Kidney (tissue), 14 donors: ENCODE measurements around the gene TLCD3A. TPM values are rescaled to one million over a fixed set of nuclear protein-coding genes. Genes with fewer than 3 reads are reported as not detected.
"Not testable (repeated sequence)": the region's sequence is repeated elsewhere in the genome, so short reads cannot be mapped to it uniquely, and the experiment has no call there.

Source experiments
- DNase-seq, 5 donors: peaks; one replicate each; pipeline ENCODE4 v3.0.0-alpha.2; 2013 to 2020
- FAIRE-seq: peaks from 2 replicates; lab custom pipeline; 2012; peaks lifted over from hg19 to GRCh38; lab: Jason Lieb, UNC
- H3K27ac ChIP-seq, 2 donors: one replicate each; pipeline ENCODE4 v1.7.0; 2013; ENCODE audit warnings: low read depth in 2 of 2, low read length in 2 of 2, inconsistent platforms in 1 of 2
- H3K27me3 ChIP-seq: one replicate; pipeline ENCODE4 v1.7.1; 2013; ENCODE audit warnings: low read length, inconsistent platforms; ENCODE audit not compliant: control insufficient read depth, insufficient read depth
- H3K36me3 ChIP-seq, 3 donors: one replicate each; pipeline versions ENCODE4 v1.7.0 to v1.7.1; 2013; ENCODE audit warnings: low read length in 3 of 3, control low read depth in 1 of 3, inconsistent platforms in 1 of 3; ENCODE audit not compliant: insufficient read depth in 3 of 3, control insufficient read depth in 2 of 3
- H3K4me1 ChIP-seq, 3 donors: one replicate each; pipeline versions ENCODE4 v1.7.0 to v1.7.1; 2013; ENCODE audit warnings: low read length in 3 of 3, inconsistent platforms in 1 of 3, low read depth in 1 of 3; ENCODE audit not compliant: control insufficient read depth in 2 of 3, insufficient read depth in 2 of 3
- H3K4me3 ChIP-seq, 3 donors: one replicate each; pipeline versions ENCODE4 v1.7.0 to v1.8.1; 2013; ENCODE audit warnings: low read length in 3 of 3, control low read depth in 1 of 3, inconsistent platforms in 1 of 3
- H3K9ac ChIP-seq, 3 donors: one replicate each; pipeline versions ENCODE4 v1.7.0 to v1.7.1; 2013; ENCODE audit warnings: low read length in 3 of 3, control low read depth in 1 of 3, inconsistent platforms in 1 of 3
- H3K9me3 ChIP-seq, 3 donors: one replicate each; pipeline versions ENCODE4 v1.7.0 to v1.7.1; 2013; ENCODE audit warnings: low read length in 3 of 3, control low read depth in 1 of 3, inconsistent platforms in 1 of 3; ENCODE audit not compliant: control insufficient read depth in 2 of 3, insufficient read depth in 1 of 3
- CTCF ChIP-seq: IDR thresholded peaks from 3 replicates; pipeline ENCODE4 v1.5.1; 2012; ENCODE audit warnings: mild to moderate bottlenecking, moderate library complexity, borderline replicate concordance; ENCODE audit not compliant: insufficient read depth; ENCODE audit errors: extremely low read depth
- intact Hi-C: fragments of 100-400 bp; cut with DNase I; formaldehyde crosslinking; loops from one replicate; pipeline ENCODE4 v1.11.1; 2022
- polyA plus RNA-seq: library from polyadenylated mRNA; stranded (reverse); fragments of 350-450 nt; fragmentation: Illumina TruSeq; extraction: RNeasy Lipid Tissue Mini Kit (QIAGEN cat#74804); gene quantifications from one replicate; pipeline ENCODE4 v1.2.3, GENCODE V29; 2014; ENCODE audit warnings: low read depth, low replicate concordance; ENCODE audit not compliant: insufficient read depth
- total RNA-seq: library from RNA; stranded (reverse); fragmentation: NEBNext Ultra II Directional; extraction: Animal tissue kit (Norgen Biotek cat#: 25700); gene quantifications from one replicate; pipeline ENCODE4 v1.2.1, GENCODE V29; 2021
- donor health status: control.
- donor health status: control.
- donor health status: control.
- donor health status: control.
- donor health status: control.
- donor health status: DM: yes; HTN: yes; CAD: no.
- donor health status: Normal renal cell carcinoma (clear cell type).

Gene TLCD3A
- total and polyA plus RNA-seq, 2 donors from 2014 or later, result 4.6 to 12.4 TPM

- FAIRE-seq (no peak), DNase-seq (peak in 1 of 5 donors; percentile 18)
- Histone ChIP-seq H3K4me3 (no peak overlapping the region), H3K4me1 (peaks cover 0 to 6% (median 0%) of the 10 kb centered on the region in 3 donors), H3K27me3 (no peaks in the 10 kb centered on the region), H3K9ac (no peak overlapping the region), H3K27ac (no peak overlapping the region), H3K36me3 (peaks cover 2 to 29% (median 25%) of the 10 kb centered on the region in 3 donors), H3K9me3 (no peaks in the 10 kb centered on the region)
- intact Hi-C loops, result no loop called here
- no peak for TF ChIP-seq CTCF
Measured at GRCh38 chr17:788551-788950, 56.2 kb downstream of the TLCD3A start.

GRCh38 chr17:789160-789840, 56.9 kb downstream of the TLCD3A start:
- Histone ChIP-seq H3K9me3 (no peaks in the 10 kb centered on the region), H3K4me3 (no peak overlapping the region), H3K27me3 (no peaks in the 10 kb centered on the region), H3K36me3 (peaks cover 2 to 27% (median 25%) of the 10 kb centered on the region in 3 donors), H3K9ac (no peak overlapping the region), H3K4me1 (peaks cover 0 to 2% (median 0%) of the 10 kb centered on the region in 3 donors), H3K27ac (no peak overlapping the region)
- no peak for FAIRE-seq
- intact Hi-C loops, result no loop called here
- TF ChIP-seq CTCF, result no peak
- DNase-seq, result peak in 1 of 5 donors; percentile 10

GRCh38 chr17:789931-790873, 57.8 kb downstream of the TLCD3A start:
- not testable (repeated sequence) for FAIRE-seq, H3K9me3 ChIP-seq, H3K4me3 ChIP-seq, H3K9ac ChIP-seq, H3K4me1 ChIP-seq, H3K27ac ChIP-seq, H3K27me3 ChIP-seq
- H3K36me3 ChIP-seq, result peaks cover 2 to 25% (median 23%) of the 10 kb centered on the region in 3 donors
- intact Hi-C loops, result loop anchor here (10.0 kb wide), 2 partner anchors 195 to 265 kb away; no protein-coding TSS in a partner anchor
- DNase-seq, result peak; percentile 43 to 92 (median 59)

GRCh38 chr17:790874-791247, 58.5 kb downstream of the TLCD3A start:
- H3K36me3 ChIP-seq, result peaks cover 2 to 25% (median 23%) of the 10 kb centered on the region in 3 donors
- intact Hi-C loops, result loop anchor here (10.0 kb wide), 2 partner anchors 194 to 264 kb away; no protein-coding TSS in a partner anchor
- not testable (repeated sequence) for H3K27ac ChIP-seq, FAIRE-seq, H3K9me3 ChIP-seq, H3K27me3 ChIP-seq, H3K4me1 ChIP-seq, H3K4me3 ChIP-seq, H3K9ac ChIP-seq
- DNase-seq, result peak in 3 of 5 donors; percentile 21 to 84 (median 49)
